ENCODE measurements around the gene TYSND1. TPM values are rescaled to one million over a fixed set of nuclear protein-coding genes. Genes with fewer than 3 reads are reported as not detected.

Gene TYSND1
- total RNA-seq, 1 donor from 2014 or later = 11.9 TPM

- TF ChIP-seq, protein P1, sequence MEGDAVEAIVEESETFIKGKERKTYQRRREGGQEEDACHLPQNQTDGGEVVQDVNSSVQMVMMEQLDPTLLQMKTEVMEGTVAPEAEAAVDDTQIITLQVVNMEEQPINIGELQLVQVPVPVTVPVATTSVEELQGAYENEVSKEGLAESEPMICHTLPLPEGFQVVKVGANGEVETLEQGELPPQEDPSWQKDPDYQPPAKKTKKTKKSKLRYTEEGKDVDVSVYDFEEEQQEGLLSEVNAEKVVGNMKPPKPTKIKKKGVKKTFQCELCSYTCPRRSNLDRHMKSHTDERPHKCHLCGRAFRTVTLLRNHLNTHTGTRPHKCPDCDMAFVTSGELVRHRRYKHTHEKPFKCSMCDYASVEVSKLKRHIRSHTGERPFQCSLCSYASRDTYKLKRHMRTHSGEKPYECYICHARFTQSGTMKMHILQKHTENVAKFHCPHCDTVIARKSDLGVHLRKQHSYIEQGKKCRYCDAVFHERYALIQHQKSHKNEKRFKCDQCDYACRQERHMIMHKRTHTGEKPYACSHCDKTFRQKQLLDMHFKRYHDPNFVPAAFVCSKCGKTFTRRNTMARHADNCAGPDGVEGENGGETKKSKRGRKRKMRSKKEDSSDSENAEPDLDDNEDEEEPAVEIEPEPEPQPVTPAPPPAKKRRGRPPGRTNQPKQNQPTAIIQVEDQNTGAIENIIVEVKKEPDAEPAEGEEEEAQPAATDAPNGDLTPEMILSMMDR (IDR thresholded peaks at IDR 0.05; ENCODE audit: insufficient read depth, low read length, poor library complexity, severe bottlenecking) = no peak
- H3K4me3 ChIP-seq (ENCODE audit: low read depth, low read length) = no peak overlapping the region
- no peak for DNase-seq (ENCODE audit: low read depth)
- peaks cover 3% of the 10 kb centered on the region for H3K36me3 ChIP-seq (ENCODE audit: control insufficient read depth, insufficient read depth, low read length)
- no peaks in the 10 kb centered on the region for H3K27me3 ChIP-seq (ENCODE audit: control insufficient read depth, insufficient read depth, low read length)
Measured at GRCh38 chr10:70147259-70147625, 742 bp upstream of the TYSND1 start.

DNA sequence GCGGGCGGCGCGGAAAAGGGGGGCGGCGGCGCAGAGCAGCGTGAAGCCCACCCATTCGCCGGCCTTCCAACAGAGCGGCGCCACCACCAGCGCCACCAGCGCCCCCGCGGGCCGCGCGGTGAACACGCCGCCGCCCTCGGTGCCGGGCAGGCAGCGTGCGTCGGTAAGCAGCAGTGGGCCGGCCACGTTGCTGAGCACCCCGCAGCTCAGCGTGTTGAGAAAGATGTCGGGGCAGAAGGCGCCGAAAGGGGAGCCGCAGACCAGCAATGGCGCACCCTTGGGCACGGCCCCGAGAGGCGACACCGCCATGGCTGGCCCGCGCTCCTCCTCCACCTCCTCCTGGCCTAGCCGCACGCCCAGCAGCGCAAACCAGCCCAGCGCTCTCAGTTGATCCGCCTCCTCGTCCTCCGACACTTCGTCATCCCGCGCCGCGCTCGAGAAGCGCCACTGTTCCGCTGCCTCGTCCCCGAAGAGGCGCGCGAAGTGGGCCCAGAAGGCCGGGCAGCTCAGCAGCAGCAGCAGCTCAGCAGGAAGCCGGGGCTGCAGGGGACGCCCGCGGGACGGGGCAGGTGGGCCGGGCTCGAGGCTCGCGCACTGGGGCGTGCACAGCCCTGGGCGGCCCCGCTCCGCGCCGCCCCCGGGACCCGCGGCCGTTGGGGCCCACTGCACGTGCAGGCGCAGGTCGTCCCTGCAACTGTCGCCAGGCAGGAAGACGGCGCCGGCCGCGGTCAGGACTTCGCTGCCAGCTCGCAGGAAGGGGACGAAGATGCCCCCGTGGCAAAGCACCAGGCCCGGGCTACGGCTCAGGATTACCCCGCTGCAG, 623 bp downstream of the TYSND1 start:
- TF ChIP-seq, protein P1 (IDR thresholded peaks at IDR 0.05; ENCODE audit: insufficient read depth, low read length, poor library complexity, severe bottlenecking) = no peak
- no peak for DNase-seq (ENCODE audit: low read depth)
- peak overlapping the region; percentile 63 for H3K4me3 ChIP-seq (ENCODE audit: low read depth, low read length)

DNA sequence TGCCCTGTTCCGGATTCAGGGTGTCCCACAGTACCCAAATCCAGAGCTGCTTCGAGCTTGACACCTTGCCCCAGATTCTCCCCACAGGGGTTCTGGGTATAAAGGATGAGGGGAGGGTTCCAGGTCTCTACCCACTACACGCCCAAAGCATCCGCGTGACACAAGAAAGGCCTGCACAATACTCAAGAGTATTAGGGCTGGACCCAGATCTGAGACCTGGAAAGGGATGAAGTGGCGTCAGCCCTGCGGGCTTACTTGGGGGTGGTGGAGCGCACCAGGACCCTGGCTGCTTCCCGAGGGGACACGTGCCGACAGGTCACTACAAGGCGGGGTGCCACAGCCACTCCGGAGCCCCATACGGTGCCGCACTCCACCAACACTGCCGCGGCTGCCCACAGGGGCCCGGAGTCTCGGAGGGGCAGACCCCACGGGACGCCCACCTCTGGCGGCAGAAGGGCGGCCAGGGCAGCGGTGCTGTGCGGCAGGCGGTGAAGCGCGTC, 1.3 kb downstream of the TYSND1 start:
- H3K27me3 ChIP-seq (ENCODE audit: control insufficient read depth, insufficient read depth, low read length) = no peaks in the 10 kb centered on the region
- TF ChIP-seq, protein P1 (IDR thresholded peaks at IDR 0.05; ENCODE audit: insufficient read depth, low read length, poor library complexity, severe bottlenecking) = no peak
- H3K36me3 ChIP-seq (ENCODE audit: control insufficient read depth, insufficient read depth, low read length) = no peaks in the 10 kb centered on the region
- no peak for DNase-seq (ENCODE audit: low read depth)
- peak overlapping the region; percentile 63 for H3K4me3 ChIP-seq (ENCODE audit: low read depth, low read length)

More for the DNA sequence above, 623 bp downstream of the TYSND1 start:
- no peaks in the 10 kb centered on the region for H3K27me3 ChIP-seq (ENCODE audit: control insufficient read depth, insufficient read depth, low read length)
- no peaks in the 10 kb centered on the region for H3K36me3 ChIP-seq (ENCODE audit: control insufficient read depth, insufficient read depth, low read length)

GRCh38 chr10:70144372-70145110, 2.0 kb downstream of the TYSND1 start:
- Histone ChIP-seq H3K36me3 (ENCODE audit: control insufficient read depth, insufficient read depth, low read length) (no peaks in the 10 kb centered on the region), H3K4me3 (ENCODE audit: low read depth, low read length) (no peak overlapping the region), H3K27me3 (ENCODE audit: control insufficient read depth, insufficient read depth, low read length) (no peaks in the 10 kb centered on the region)
- no peak for DNase-seq (ENCODE audit: low read depth)
- TF ChIP-seq, protein P1 (IDR thresholded peaks at IDR 0.05; ENCODE audit: insufficient read depth, low read length, poor library complexity, severe bottlenecking) = no peak

GRCh38 chr10:70142555-70142954, 3.9 kb downstream of the TYSND1 start:
- TF ChIP-seq, protein P1 (IDR thresholded peaks at IDR 0.05; ENCODE audit: insufficient read depth, low read length, poor library complexity, severe bottlenecking) = no peak
- Histone ChIP-seq H3K27me3 (ENCODE audit: control insufficient read depth, insufficient read depth, low read length) (no peaks in the 10 kb centered on the region), H3K4me3 (ENCODE audit: low read depth, low read length) (no peak overlapping the region)

More at GRCh38 chr10:70142555-70142954, 3.9 kb downstream of the TYSND1 start:
- H3K36me3 ChIP-seq (ENCODE audit: control insufficient read depth, insufficient read depth, low read length) = no peaks in the 10 kb centered on the region
- no peak for DNase-seq (ENCODE audit: low read depth)

Measured in kidney epithelial cell (primary cell).